ENCODE data around the gene HCRTR1.

DNA sequence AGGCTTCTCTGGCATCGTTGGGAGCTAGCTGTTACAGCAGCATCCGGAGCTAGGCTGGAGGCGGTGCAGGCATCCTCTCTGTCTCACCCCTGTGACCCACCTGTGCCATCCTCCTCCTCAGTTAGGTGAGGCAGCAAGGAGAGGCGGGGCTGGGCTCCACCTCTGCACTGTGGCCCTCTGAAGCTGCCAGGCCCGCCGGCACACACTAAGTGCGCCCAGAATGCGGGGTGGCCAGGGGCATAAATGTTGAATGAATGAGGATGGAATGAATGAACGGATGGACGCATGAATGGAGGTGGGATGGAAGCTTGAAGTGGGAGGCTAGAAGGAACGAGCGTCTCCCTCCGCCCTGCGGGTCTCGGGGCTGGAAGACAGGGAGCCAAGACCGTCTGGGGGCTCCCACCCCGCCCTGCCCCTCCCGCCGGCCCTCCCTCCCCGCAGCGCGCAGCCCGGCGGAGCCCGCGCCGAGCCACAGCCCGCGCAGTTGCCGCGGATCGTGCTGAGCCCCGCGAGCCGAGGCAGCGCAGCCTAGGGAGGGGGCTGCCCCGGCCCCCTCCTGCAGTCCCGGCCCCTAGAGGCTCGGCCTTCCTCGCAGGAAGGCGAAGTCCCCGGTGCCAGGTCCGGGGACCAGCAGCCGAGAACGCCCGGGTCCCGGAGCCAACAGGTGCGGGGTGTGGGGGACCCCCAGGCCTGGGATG, at the start of gene HCRTR1:
- TF ChIP-seq, protein P1, sequence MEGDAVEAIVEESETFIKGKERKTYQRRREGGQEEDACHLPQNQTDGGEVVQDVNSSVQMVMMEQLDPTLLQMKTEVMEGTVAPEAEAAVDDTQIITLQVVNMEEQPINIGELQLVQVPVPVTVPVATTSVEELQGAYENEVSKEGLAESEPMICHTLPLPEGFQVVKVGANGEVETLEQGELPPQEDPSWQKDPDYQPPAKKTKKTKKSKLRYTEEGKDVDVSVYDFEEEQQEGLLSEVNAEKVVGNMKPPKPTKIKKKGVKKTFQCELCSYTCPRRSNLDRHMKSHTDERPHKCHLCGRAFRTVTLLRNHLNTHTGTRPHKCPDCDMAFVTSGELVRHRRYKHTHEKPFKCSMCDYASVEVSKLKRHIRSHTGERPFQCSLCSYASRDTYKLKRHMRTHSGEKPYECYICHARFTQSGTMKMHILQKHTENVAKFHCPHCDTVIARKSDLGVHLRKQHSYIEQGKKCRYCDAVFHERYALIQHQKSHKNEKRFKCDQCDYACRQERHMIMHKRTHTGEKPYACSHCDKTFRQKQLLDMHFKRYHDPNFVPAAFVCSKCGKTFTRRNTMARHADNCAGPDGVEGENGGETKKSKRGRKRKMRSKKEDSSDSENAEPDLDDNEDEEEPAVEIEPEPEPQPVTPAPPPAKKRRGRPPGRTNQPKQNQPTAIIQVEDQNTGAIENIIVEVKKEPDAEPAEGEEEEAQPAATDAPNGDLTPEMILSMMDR (IDR thresholded peaks at IDR 0.05) = no peak
- TF ChIP-seq EZH2 (IDR thresholded peaks at IDR 0.05; ENCODE audit: borderline replicate concordance, insufficient read depth, low read depth, low read length, poor library complexity, severe bottlenecking) = no peak

All from B cell (primary cell).